Measurements from ENCODE around the gene TMEM63A.

TMEM63A gene

GRCh38 chr1:225881959-225882693 is at the start of gene TMEM63A:
Gene TMEM63A (minus strand): TSS chr1:225882380. CDS start chr1:225877580, 4,800 bp downstream.
- TF ChIP-seq GATA2 (IDR thresholded peaks at IDR 0.05; ENCODE audit: low read depth, low read length) (no peak), GATA3 (IDR thresholded peaks at IDR 0.05; ENCODE audit: low read depth, low read length) (no peak)

GRCh38 chr1:225931270-225932136 is 49.3 kb upstream of the TMEM63A start:
- TF ChIP-seq GATA3 (IDR thresholded peaks at IDR 0.05; ENCODE audit: low read depth, low read length) = no peak
- TF ChIP-seq GATA2 (IDR thresholded peaks at IDR 0.05; ENCODE audit: low read depth, low read length) = no peak

GRCh38 chr1:225930566-225930965 is 48.4 kb upstream of the TMEM63A start:
- no peak for TF ChIP-seq GATA3 (IDR thresholded peaks at IDR 0.05; ENCODE audit: low read depth, low read length)
- TF ChIP-seq GATA2 (IDR thresholded peaks at IDR 0.05; ENCODE audit: low read depth, low read length) = no peak

DNA sequence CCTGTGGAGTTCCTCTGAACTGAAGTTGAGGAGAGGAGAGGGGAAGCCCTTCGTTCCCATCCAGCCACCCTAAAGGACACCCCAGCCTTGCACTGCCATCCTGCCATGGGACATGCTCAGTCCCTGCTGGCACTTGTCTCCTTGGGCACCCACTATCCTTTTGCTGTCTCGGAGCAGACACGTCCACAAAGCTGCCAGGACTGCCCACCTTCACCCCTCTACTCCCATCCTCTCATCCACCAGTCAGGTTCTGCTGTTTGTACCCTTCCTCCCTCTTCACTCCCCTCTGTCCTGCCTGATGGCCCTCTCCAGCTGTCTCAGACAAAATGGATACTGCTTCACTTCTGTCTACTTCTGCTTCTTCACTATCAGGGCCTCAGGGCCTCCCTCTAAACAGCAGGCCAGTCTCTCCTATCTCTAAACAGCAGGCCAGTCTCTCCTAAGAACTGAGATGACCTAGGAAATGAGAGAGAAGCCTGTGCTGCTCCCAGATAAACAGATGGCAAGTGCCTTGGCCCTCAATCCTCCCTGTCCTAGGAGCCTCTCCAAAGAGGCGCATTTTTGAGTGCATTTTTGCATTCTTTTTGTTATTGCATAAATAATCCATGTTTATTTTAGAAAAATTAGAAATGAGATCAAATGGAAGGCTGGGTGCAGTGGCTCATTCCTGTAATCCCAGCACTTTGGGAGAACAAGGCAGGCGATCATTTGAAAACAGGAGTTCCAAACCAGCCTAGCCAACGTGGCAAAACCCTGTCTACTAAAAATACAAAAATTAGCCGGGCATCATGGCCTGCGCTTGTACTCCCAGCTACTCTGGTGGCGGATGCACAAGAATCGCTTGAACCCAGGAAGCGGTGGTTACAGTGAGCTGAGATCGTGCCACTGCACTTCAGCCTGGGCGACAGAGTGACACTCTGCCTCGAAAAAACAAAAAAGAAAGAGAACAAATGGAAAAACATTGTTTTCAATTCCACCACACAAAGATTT is 46.3 kb upstream of the TMEM63A start:
- TF ChIP-seq GATA2 (IDR thresholded peaks at IDR 0.05; ENCODE audit: low read depth, low read length) = no peak
- TF ChIP-seq GATA3 (IDR thresholded peaks at IDR 0.05; ENCODE audit: low read depth, low read length) = no peak

- TF ChIP-seq GATA2 (IDR thresholded peaks at IDR 0.05; ENCODE audit: low read depth, low read length) = no peak
- no peak for TF ChIP-seq GATA3 (IDR thresholded peaks at IDR 0.05; ENCODE audit: low read depth, low read length)
Measured at GRCh38 chr1:225926551-225927113, 44.5 kb upstream of the TMEM63A start.

DNA sequence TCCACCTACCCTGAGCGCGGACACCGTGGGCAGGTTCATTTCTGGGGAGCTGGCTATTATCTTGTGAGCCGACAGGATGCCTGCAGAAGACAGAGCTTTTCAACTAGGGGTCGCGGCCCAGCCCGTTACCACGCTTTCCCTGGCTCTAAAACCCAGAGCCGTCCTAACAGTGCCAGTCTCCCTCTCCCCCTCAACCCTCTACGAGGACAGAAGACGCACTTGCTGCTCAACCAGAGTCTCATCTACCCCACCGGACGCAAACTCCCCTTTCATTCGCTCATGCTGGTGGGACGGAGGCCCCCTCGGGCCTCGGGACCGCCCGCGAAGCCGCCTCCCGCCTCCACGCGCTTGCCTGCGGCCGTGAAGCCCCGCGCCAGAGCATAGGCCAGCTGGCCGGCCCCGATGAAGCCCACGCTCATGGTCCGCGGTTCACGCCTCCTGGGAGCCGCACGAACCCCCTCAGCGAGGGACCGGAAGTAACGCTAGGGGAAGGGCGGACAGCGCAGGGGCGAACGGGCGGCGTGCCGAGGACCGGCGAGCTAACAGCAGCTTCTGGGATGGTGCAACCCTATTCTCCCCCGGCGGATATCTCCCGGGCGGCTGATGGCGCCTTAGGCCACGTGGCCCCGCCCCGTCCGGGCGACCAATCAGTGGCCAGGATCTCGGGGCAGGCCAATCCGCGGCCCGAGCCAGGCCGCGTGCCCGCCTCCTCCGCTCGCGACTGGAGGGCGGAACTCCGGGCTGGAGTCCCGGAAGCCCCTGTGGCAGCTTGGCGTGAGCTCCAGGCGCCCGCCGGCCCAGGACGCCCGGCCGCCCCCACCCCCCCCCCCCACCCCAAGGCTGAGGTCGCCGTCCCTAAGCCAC is 41.7 kb upstream of the TMEM63A start, which contains the start of gene PYCR2:
TSS of gene PYCR2 (minus strand) at position 559 of the 864 bp plus-strand sequence. CDS start at position 419, 140 bp downstream.
- peak; percentile 54; the same call in 1 of the 2 replicates for TF ChIP-seq GATA2 (IDR thresholded peaks at IDR 0.05; ENCODE audit: low read depth, low read length)
- TF ChIP-seq GATA3 (IDR thresholded peaks at IDR 0.05; ENCODE audit: low read depth, low read length) = no peak

GRCh38 chr1:225923381-225923691 is 41.2 kb upstream of the TMEM63A start:
- no peak for TF ChIP-seq GATA2 (IDR thresholded peaks at IDR 0.05; ENCODE audit: low read depth, low read length)
- TF ChIP-seq GATA3 (IDR thresholded peaks at IDR 0.05; ENCODE audit: low read depth, low read length) = no peak

- TF ChIP-seq GATA3 (IDR thresholded peaks at IDR 0.05; ENCODE audit: low read depth, low read length) (no peak), GATA2 (IDR thresholded peaks at IDR 0.05; ENCODE audit: low read depth, low read length) (no peak)
Measured at GRCh38 chr1:225921734-225922709, 39.8 kb upstream of the TMEM63A start.

DNA sequence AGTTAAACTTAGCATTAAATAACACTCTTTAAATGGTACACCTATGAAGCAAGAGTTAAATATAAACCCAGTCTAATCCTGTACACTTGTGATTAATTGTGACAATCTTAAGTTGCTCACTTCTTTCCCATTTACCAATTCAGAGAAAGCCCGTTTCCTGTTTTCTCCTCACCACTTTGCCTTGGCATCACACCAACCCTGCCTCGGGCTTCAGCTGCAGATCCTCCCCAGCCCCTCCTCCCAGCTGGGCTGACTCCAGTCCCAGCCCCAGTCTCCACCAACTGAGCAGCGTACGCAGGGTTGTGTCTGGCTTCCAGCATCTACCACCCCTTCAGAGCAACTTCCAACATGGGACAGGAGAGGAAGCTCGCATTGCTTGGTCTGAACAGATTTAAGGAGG is 37.7 kb upstream of the TMEM63A start:
- TF ChIP-seq GATA3 (IDR thresholded peaks at IDR 0.05; ENCODE audit: low read depth, low read length) (no peak), GATA2 (IDR thresholded peaks at IDR 0.05; ENCODE audit: low read depth, low read length) (no peak)

DNA sequence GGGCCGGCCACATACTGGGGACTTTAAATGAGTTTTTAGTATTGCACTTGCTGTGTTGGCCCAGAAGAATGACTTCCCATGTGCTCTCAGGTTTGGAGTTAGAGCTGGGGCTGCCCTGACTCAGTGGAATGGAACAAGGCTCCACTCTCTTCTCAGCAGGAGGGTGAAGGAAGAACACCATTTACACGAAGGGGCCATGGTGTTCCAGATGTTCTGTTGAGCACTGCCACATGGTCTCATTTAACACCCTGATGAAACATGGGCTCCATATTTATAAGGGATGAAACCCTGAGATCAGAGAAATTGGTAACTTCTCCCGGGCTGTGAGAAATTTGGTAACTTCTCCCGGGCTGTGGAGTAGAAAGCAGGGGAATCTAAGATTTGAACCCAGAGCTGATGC is 36.1 kb upstream of the TMEM63A start:
- no peak for TF ChIP-seq GATA3 (IDR thresholded peaks at IDR 0.05; ENCODE audit: low read depth, low read length)
- TF ChIP-seq GATA2 (IDR thresholded peaks at IDR 0.05; ENCODE audit: low read depth, low read length) = no peak

- TF ChIP-seq GATA3 (IDR thresholded peaks at IDR 0.05; ENCODE audit: low read depth, low read length) (no peak), GATA2 (IDR thresholded peaks at IDR 0.05; ENCODE audit: low read depth, low read length) (no peak)
Measured at GRCh38 chr1:225917536-225917935, 35.4 kb upstream of the TMEM63A start.
